Sigmoid colon (tissue), 7 donors: ENCODE results near the gene DIPK2A. TPM values are rescaled to one million over a fixed set of nuclear protein-coding genes. Genes with fewer than 3 reads are reported as not detected.

Source experiments
- DNase-seq: peaks from one replicate; pipeline ENCODE4 v3.0.0-alpha.2; 2019
- H3K27ac ChIP-seq, 4 donors: fragments of 200-600 bp; sonication (generic); one replicate each; pipeline ENCODE4 v1.5.1; 2016 to 2019; ENCODE audit warnings: mild to moderate bottlenecking in 1 of 4
- H3K27me3 ChIP-seq, 3 donors: fragments of 200-600 bp; sonication (generic); one replicate each; pipeline ENCODE4 v1.5.1; 2019; ENCODE audit warnings: mild to moderate bottlenecking in 1 of 3
- H3K36me3 ChIP-seq, 4 donors: fragments of 200-600 bp; sonication (generic); one replicate each; pipeline ENCODE4 v1.5.1; 2016 to 2019
- H3K4me1 ChIP-seq, 4 donors: fragments of 200-600 bp; sonication (generic); one replicate each; pipeline ENCODE4 v1.5.1; 2017 to 2019
- H3K4me3 ChIP-seq, 4 donors: fragments of 200-600 bp; sonication (generic); one replicate each; pipeline ENCODE4 v1.5.1; 2017 to 2019; ENCODE audit warnings: mild to moderate bottlenecking in 2 of 4, moderate library complexity in 1 of 4
- H3K9me3 ChIP-seq, 4 donors: fragments of 200-600 bp in 3 of 4; sonication (generic) in 3 of 4; one replicate each; pipeline versions ENCODE4 v1.5.1 to v1.6.1; 2013 to 2019
- CTCF ChIP-seq, 4 experiments: fragments of 450-650 bp in 3 of 4; fragments of 200-600 bp in 1 of 4; IDR thresholded peaks; one replicate each; pipeline ENCODE4 v1.5.1; 2016 to 2019; ENCODE audit warnings: antibody characterized with exemption in 4 of 4, mild to moderate bottlenecking in 3 of 4, moderate library complexity in 2 of 4
- EP300 ChIP-seq, 4 donors: sonication (generic); formaldehyde crosslinking; IDR thresholded peaks; one replicate each; pipeline ENCODE4 v1.6.1; 2017; ENCODE audit warnings: antibody characterized with exemption in 4 of 4
- POLR2A ChIP-seq, 2 donors: fragments of 450-650 bp; IDR thresholded peaks; one replicate each; pipeline ENCODE4 v1.6.1; 2016; ENCODE audit warnings: antibody characterized with exemption in 2 of 2, mild to moderate bottlenecking in 2 of 2, moderate library complexity in 2 of 2
- POLR2AphosphoS5 ChIP-seq, 4 donors: sonication (generic); formaldehyde crosslinking; IDR thresholded peaks; one replicate each; pipeline ENCODE4 v1.6.1; 2017; ENCODE audit warnings: antibody characterized with exemption in 4 of 4
- WGBS, 2 donors: extraction: QIAGEN DNeasy Blood & Tissue Kit; methylation state at CpG; one replicate each; pipeline ENCODE4 v1.1.7; 2013; 5-methylcytosine and 5-hydroxymethylcytosine counted together
- intact Hi-C: fragments of 100-400 bp; cut with DNase I; formaldehyde crosslinking; loops from one replicate; pipeline ENCODE4 v1.15.1; 2023
- polyA plus RNA-seq, 3 donors: library from polyadenylated mRNA; stranded (reverse); fragments of 200-250 nt; gene quantifications; one replicate each; pipeline ENCODE4 v1.2.3, GENCODE V29; 2013
- total RNA-seq, 4 donors: library from RNA; depleted of rRNA; stranded (reverse); fragments of >200 nt; gene quantifications; one replicate each; pipeline ENCODE4 v1.1.0, GENCODE V29; 2016
- donor health status: healthy with polysubstance abuse.
- donor health status: Bipolar disorder and iron deficiency.
- donor health status: healthy.

DIPK2A gene
- total and polyA plus RNA-seq, 7 donors = 1.8 to 56.0 (median 22.0) TPM

DNA sequence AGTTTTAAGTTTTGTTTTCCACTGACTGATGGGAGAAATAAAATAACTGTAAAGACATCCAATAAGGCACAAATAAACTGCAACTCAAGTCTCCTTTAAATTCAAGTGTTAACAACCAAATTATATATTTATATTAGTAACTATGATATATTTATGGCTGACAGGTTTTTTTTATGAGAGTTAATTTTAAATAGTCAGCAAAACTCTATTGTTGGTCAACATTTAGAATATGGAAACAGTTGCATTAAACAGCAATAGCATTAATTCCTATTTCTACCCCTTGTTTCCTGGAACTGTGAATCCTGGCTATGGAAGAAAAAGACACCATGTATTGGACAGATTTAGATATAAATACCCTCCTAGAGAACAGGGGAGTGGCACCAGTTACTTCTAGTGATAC is 16.5 kb upstream of the DIPK2A start:
- DNase-seq = no peak
- no peak overlapping the region for H3K4me3 ChIP-seq
- no peaks in the 10 kb centered on the region for H3K27me3 ChIP-seq
- no peak for TF ChIP-seq POLR2AphosphoS5 (IDR thresholded peaks at IDR 0.05)
- TF ChIP-seq POLR2A (IDR thresholded peaks at IDR 0.05) = no peak
- TF ChIP-seq EP300 (IDR thresholded peaks at IDR 0.05) = no peak
- TF ChIP-seq CTCF (IDR thresholded peaks at IDR 0.05) = no peak
- no peaks in the 10 kb centered on the region for H3K4me1 ChIP-seq
- H3K27ac ChIP-seq = no peak overlapping the region
- H3K9me3 ChIP-seq = no peaks in the 10 kb centered on the region
- intact Hi-C loops = no loop called here
- no peaks in the 10 kb centered on the region for H3K36me3 ChIP-seq

DNA sequence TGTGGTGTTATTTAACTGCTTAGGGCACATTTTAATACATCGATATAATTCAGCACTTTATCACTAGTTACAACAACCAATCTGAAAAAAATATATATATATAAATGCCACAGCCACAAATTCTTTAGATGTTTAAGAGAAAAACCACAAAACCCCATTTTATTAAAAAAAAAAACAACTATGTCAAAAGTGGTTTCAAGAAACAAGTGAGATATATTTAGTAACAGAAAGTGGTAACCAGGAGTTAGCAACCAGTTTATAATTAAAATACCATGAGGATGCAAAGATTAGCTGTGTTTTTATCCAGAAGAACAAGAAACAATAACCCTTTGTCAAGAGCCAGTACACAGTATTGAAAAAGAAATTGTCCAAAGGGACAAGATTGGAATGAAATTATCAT is 14.8 kb upstream of the DIPK2A start:
- intact Hi-C loops = no loop called here
- no peaks in the 10 kb centered on the region for H3K4me1 ChIP-seq
- H3K36me3 ChIP-seq = no peaks in the 10 kb centered on the region
- DNase-seq = no peak
- H3K27me3 ChIP-seq = no peaks in the 10 kb centered on the region
- TF ChIP-seq POLR2A (IDR thresholded peaks at IDR 0.05) = no peak
- TF ChIP-seq CTCF (IDR thresholded peaks at IDR 0.05) = no peak
- TF ChIP-seq EP300 (IDR thresholded peaks at IDR 0.05) = no peak
- TF ChIP-seq POLR2AphosphoS5 (IDR thresholded peaks at IDR 0.05) = no peak
- WGBS, 2 donors = 49 to 84% methylated on average over 1 of the region's 1 CpG
- no peak overlapping the region for H3K27ac ChIP-seq
- no peak overlapping the region for H3K4me3 ChIP-seq
- no peaks in the 10 kb centered on the region for H3K9me3 ChIP-seq

DNA sequence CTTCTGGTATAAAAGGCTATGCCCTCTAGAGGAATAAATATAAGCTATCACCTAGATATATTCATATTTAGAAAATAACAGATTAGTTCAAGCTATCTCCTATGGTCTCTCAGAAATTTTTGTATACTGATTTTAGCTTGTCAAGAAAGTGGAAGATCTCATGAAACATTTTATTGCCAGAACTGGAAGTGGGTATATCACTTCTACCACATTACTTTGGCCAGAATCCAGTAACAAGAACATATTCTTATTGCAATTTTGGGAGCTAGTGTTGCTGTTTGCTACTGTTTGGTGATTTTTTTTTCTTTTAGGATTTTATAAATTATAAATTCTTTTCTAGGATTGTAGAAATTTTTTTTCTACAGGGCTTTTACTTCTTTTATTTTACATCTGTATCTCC is 14.2 kb upstream of the DIPK2A start:
- H3K27me3 ChIP-seq = no peaks in the 10 kb centered on the region
- TF ChIP-seq POLR2A (IDR thresholded peaks at IDR 0.05) (no peak), POLR2AphosphoS5 (IDR thresholded peaks at IDR 0.05) (no peak), EP300 (IDR thresholded peaks at IDR 0.05) (no peak), CTCF (IDR thresholded peaks at IDR 0.05) (no peak)
- no peak overlapping the region for H3K27ac ChIP-seq
- DNase-seq = no peak
- intact Hi-C loops = no loop called here
- no peak overlapping the region for H3K4me3 ChIP-seq
- H3K9me3 ChIP-seq = no peaks in the 10 kb centered on the region
- H3K36me3 ChIP-seq = no peaks in the 10 kb centered on the region
- H3K4me1 ChIP-seq = no peaks in the 10 kb centered on the region

DNA sequence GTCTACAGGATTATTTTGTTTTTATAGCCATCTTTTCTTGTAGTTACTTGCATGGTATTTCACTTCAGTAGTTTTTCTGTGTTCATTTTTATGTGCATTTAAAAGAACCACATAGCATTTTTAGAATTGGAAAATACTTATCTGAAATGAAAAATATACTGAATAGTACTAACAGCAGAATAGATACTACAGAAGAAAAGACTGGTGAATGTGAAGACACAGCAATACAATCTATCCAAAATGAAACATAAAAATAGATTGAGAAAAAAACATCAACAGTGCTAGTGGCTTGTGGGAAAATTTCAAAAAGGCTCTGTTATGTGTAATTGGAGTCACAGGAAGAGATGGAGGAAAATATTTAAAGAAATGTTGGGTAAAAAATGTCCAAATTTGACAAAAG is 12.7 kb upstream of the DIPK2A start:
- DNase-seq = no peak
- Histone ChIP-seq H3K27ac (no peak overlapping the region), H3K27me3 (no peaks in the 10 kb centered on the region), H3K9me3 (no peaks in the 10 kb centered on the region), H3K4me1 (no peaks in the 10 kb centered on the region), H3K4me3 (no peak overlapping the region), H3K36me3 (no peaks in the 10 kb centered on the region)
- TF ChIP-seq CTCF (IDR thresholded peaks at IDR 0.05) (no peak), POLR2A (IDR thresholded peaks at IDR 0.05) (no peak), EP300 (IDR thresholded peaks at IDR 0.05) (no peak), POLR2AphosphoS5 (IDR thresholded peaks at IDR 0.05) (no peak)
- intact Hi-C loops = no loop called here

GRCh38 chr3:143961342-143961741 is 10.3 kb upstream of the DIPK2A start:
- Histone ChIP-seq H3K36me3 (no peaks in the 10 kb centered on the region), H3K27ac (no peak overlapping the region), H3K27me3 (no peaks in the 10 kb centered on the region), H3K4me3 (no peak overlapping the region), H3K4me1 (no peaks in the 10 kb centered on the region), H3K9me3 (no peaks in the 10 kb centered on the region)
- intact Hi-C loops = no loop called here
- no peak for DNase-seq
- TF ChIP-seq POLR2AphosphoS5 (IDR thresholded peaks at IDR 0.05) (no peak), EP300 (IDR thresholded peaks at IDR 0.05) (no peak), CTCF (IDR thresholded peaks at IDR 0.05) (no peak), POLR2A (IDR thresholded peaks at IDR 0.05) (no peak)
- WGBS, 2 donors = 94 to 98% methylated on average over 1 of the region's 1 CpG
